ENCODE results near the gene PRLH. TPM values are rescaled to one million over a fixed set of nuclear protein-coding genes. Genes with fewer than 3 reads are reported as not detected.

The PRLH gene
- total and polyA plus RNA-seq, 2 of the 13 experiments (the other 11 are each of a cell fraction or from before 2014, with no cell fraction given) = not detected

DNA sequence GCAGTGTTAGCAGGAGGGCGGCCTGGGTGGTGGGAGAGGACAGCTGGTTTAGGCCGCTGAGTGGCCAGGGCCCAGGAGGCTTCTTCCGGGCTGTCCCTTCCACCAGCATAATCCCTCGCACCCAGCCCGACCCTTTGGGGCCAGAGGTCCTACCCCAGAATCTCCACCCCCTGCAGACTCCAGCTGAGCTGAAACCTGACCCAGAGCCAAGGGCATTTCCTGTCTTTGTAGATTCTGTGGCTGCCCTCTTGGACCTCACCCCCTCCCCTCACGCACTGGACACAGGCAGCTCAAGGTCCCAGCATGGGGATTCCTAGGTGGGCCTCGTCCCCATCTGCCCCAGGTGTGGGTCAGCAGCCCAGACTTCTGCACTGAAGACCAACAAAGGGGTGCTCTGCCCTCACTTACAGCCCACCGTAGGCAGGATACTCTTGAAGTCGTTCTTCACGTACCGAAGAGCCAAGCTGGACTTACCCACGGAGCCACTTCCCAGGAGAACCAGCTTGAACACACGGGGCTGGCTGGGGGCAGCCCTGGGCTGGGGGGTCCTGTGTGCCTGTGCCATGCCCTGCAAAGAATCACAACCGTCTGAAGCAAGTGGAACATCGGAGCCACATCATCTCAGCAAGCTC lies 19.3 kb downstream of the PRLH start (continued):
- peak; percentile 95 for TF ChIP-seq ZFP90 (CRISPR knock-in tag; IDR thresholded peaks at IDR 0.05; ENCODE audit: borderline replicate concordance)
- TF ChIP-seq PLRG1 (conservative IDR thresholded peaks at IDR 0.05) = no peak
- TF ChIP-seq FOXA3 (CRISPR knock-in tag; IDR thresholded peaks at IDR 0.05) = peak; percentile 86
- TF ChIP-seq RELA (CRISPR knock-in tag; IDR thresholded peaks at IDR 0.05) = no peak
- TF ChIP-seq ARNT2 (CRISPR knock-in tag; IDR thresholded peaks at IDR 0.05; ENCODE audit: low read depth) = peak; percentile 64
- no peak for TF ChIP-seq ZNF484 (CRISPR knock-in tag; IDR thresholded peaks at IDR 0.05; ENCODE audit: borderline replicate concordance, low read depth)
- TF ChIP-seq, protein P1, sequence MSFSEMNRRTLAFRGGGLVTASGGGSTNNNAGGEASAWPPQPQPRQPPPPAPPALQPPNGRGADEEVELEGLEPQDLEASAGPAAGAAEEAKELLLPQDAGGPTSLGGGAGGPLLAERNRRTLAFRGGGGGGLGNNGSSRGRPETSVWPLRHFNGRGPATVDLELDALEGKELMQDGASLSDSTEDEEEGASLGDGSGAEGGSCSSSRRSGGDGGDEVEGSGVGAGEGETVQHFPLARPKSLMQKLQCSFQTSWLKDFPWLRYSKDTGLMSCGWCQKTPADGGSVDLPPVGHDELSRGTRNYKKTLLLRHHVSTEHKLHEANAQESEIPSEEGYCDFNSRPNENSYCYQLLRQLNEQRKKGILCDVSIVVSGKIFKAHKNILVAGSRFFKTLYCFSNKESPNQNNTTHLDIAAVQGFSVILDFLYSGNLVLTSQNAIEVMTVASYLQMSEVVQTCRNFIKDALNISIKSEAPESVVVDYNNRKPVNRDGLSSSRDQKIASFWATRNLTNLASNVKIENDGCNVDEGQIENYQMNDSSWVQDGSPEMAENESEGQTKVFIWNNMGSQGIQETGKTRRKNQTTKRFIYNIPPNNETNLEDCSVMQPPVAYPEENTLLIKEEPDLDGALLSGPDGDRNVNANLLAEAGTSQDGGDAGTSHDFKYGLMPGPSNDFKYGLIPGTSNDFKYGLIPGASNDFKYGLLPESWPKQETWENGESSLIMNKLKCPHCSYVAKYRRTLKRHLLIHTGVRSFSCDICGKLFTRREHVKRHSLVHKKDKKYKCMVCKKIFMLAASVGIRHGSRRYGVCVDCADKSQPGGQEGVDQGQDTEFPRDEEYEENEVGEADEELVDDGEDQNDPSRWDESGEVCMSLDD (CRISPR knock-in tag; IDR thresholded peaks at IDR 0.05; ENCODE audit: borderline replicate concordance) = peak; percentile 59; the same call in 1 of the 2 replicates
- no peak for TF ChIP-seq NAIF1 (CRISPR knock-in tag; IDR thresholded peaks at IDR 0.05; ENCODE audit: borderline replicate concordance)
- TF ChIP-seq AHDC1 (CRISPR knock-in tag; IDR thresholded peaks at IDR 0.05; ENCODE audit: borderline replicate concordance) = peak; percentile 43; the same call in 1 of the 2 replicates
- no peak for TF ChIP-seq ZNF75D (CRISPR knock-in tag; IDR thresholded peaks at IDR 0.05; ENCODE audit: borderline replicate concordance)
- peak; percentile 98 for TF ChIP-seq THRA (CRISPR knock-in tag; IDR thresholded peaks at IDR 0.05; ENCODE audit: borderline replicate concordance)
- TF ChIP-seq ZNF597 (CRISPR knock-in tag; IDR thresholded peaks at IDR 0.05) = no peak
- no peak for TF ChIP-seq NFE2L1 (CRISPR knock-in tag; IDR thresholded peaks at IDR 0.05; ENCODE audit: borderline replicate concordance)
- peak in 1 of 2 experiments; percentile 3; a peak in 1 of 4 replicates for TF ChIP-seq POLR2A (IDR thresholded peaks at IDR 0.05; ENCODE audit: insufficient read depth in 1 of 2, low read depth in 2 of 2, low read length in 2 of 2)
- no peak for TF ChIP-seq HNRNPUL1 (IDR thresholded peaks at IDR 0.05; ENCODE audit: low read depth, low read length)
